OCI-LY3 (cell line): ENCODE results near the gene SPEF2.

ENCODE experiments used
- H2AFZ ChIP-seq: fragments of 200-600, 300-600 bp; shearing (Covaris generic); 2 replicates; pipeline ENCODE4 v1.6.0; 2014; ENCODE audit warnings: antibody characterized with exemption, low read depth, low read length
- H3K27ac ChIP-seq: fragments of 200-600, 300-600 bp; sonication (generic); 2 replicates; pipeline ENCODE4 v1.5.1; 2014; ENCODE audit warnings: mild to moderate bottlenecking, low read length, moderate library complexity, mixed read lengths
- H3K27me3 ChIP-seq: fragments of 200-600, 300-600 bp; sonication (generic); 2 replicates; pipeline ENCODE4 v1.6.1; 2014; ENCODE audit warnings: low read depth, low read length, mixed read lengths
- H3K36me3 ChIP-seq: fragments of 200-600, 300-600 bp; sonication (generic); replicated peaks from 2 replicates; pipeline ENCODE3; 2014; ENCODE audit warnings: low read depth, low read length, mixed read lengths
- H3K4me1 ChIP-seq: fragments of 300-600, 200-600 bp; sonication (generic); 2 replicates; pipeline ENCODE4 v1.6.1; 2014; ENCODE audit warnings: low read length, mixed read lengths
- H3K4me2 ChIP-seq: fragments of 200-600, 300-600 bp; sonication (generic); 2 replicates; pipeline ENCODE4 v1.6.1; 2014; ENCODE audit warnings: low read length, mixed read lengths
- H3K4me3 ChIP-seq: fragments of 300-600, 200-600 bp; sonication (generic); 2 replicates; pipeline ENCODE4 v1.5.1; 2014; ENCODE audit warnings: antibody characterized with exemption, mild to moderate bottlenecking, low read length, moderate library complexity
- H3K79me2 ChIP-seq: fragments of 300-600, 200-600 bp; shearing (Covaris generic); 2 replicates; pipeline ENCODE4 v1.6.1; 2014; ENCODE audit warnings: mild to moderate bottlenecking, low read length, mixed read lengths
- H3K9ac ChIP-seq: fragments of 300-600, 200-600 bp; shearing (Covaris generic); 2 replicates; pipeline ENCODE4 v1.6.0; 2014; ENCODE audit warnings: mild to moderate bottlenecking, low read length, moderate library complexity
- H3K9me3 ChIP-seq: fragments of 200-600, 300-600 bp; shearing (Covaris generic); 2 replicates; pipeline ENCODE4 v1.6.1; 2014; ENCODE audit warnings: low read length, mixed read lengths; ENCODE audit not compliant: insufficient read depth
- H4K20me1 ChIP-seq: fragments of 200-600, 300-600 bp; sonication (generic); 2 replicates; pipeline ENCODE4 v1.6.1; 2016; ENCODE audit warnings: low read length, mixed read lengths; ENCODE audit not compliant: insufficient read depth
- EZH2phosphoT487 ChIP-seq: fragments of 200-600 bp; shearing (Covaris generic); IDR thresholded peaks from 2 replicates; pipeline ENCODE4 v1.6.1; 2018; ENCODE audit warnings: antibody characterized with exemption, mixed run types, low read depth
- TF ChIP-seq, protein P1 (sequence below): fragments of 200-600, 300-600 bp; sonication (generic); IDR thresholded peaks from 2 replicates; pipeline ENCODE4 v1.5.1; 2014; ENCODE audit warnings: antibody characterized with exemption, low read length, low read depth

Gene SPEF2

GRCh38 chr5:35640623-35641022, 23.0 kb downstream of the SPEF2 start:
- H3K79me2 ChIP-seq: no peaks in the 10 kb centered on the region
- TF ChIP-seq, protein P1, sequence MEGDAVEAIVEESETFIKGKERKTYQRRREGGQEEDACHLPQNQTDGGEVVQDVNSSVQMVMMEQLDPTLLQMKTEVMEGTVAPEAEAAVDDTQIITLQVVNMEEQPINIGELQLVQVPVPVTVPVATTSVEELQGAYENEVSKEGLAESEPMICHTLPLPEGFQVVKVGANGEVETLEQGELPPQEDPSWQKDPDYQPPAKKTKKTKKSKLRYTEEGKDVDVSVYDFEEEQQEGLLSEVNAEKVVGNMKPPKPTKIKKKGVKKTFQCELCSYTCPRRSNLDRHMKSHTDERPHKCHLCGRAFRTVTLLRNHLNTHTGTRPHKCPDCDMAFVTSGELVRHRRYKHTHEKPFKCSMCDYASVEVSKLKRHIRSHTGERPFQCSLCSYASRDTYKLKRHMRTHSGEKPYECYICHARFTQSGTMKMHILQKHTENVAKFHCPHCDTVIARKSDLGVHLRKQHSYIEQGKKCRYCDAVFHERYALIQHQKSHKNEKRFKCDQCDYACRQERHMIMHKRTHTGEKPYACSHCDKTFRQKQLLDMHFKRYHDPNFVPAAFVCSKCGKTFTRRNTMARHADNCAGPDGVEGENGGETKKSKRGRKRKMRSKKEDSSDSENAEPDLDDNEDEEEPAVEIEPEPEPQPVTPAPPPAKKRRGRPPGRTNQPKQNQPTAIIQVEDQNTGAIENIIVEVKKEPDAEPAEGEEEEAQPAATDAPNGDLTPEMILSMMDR: no peak
- no peak for TF ChIP-seq EZH2phosphoT487

DNA sequence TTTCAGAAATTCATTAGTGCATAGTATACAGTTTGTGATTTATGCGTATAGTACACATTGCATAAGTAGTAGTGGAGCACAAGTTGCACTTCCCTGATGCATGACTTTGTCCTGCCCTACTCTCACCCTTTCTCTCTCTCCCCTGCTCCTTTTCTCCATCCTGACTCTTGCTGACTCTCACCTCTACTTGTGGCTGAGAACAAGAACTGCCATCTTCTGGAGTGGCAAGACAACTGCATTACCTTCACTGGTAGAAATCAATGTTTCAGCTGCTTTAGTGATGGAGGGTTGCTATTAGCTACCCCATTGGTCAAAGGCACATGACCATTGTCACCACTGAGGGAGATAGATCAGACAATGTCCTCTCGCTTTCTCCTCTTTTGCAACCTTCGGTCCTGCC, 26.9 kb downstream of the SPEF2 start:
- H3K79me2 ChIP-seq: no peaks in the 10 kb centered on the region
- no peak overlapping the region for H2AFZ ChIP-seq
- H3K9ac ChIP-seq: no peak overlapping the region
- no peak overlapping the region for H3K4me3 ChIP-seq
- H3K9me3 ChIP-seq: no peaks in the 10 kb centered on the region
- no peak overlapping the region for H3K27ac ChIP-seq
- H3K27me3 ChIP-seq: no peaks in the 10 kb centered on the region
- no peaks in the 10 kb centered on the region for H3K36me3 ChIP-seq
- no peak overlapping the region for H3K4me2 ChIP-seq
- no peaks in the 10 kb centered on the region for H4K20me1 ChIP-seq
- TF ChIP-seq, protein P1: no peak
- no peak for TF ChIP-seq EZH2phosphoT487
- no peaks in the 10 kb centered on the region for H3K4me1 ChIP-seq

More at GRCh38 chr5:35640623-35641022, 23.0 kb downstream of the SPEF2 start:
- Histone ChIP-seq H3K36me3 (no peaks in the 10 kb centered on the region), H3K9ac (no peak overlapping the region), H3K27ac (no peak overlapping the region), H3K9me3 (no peaks in the 10 kb centered on the region), H4K20me1 (no peaks in the 10 kb centered on the region), H3K27me3 (no peaks in the 10 kb centered on the region), H3K4me1 (no peaks in the 10 kb centered on the region), H3K4me3 (no peak overlapping the region), H2AFZ (no peak overlapping the region), H3K4me2 (no peak overlapping the region)

GRCh38 chr5:35647128-35647527, 29.5 kb downstream of the SPEF2 start:
- TF ChIP-seq, protein P1: no peak
- TF ChIP-seq EZH2phosphoT487: no peak
- H3K4me3 ChIP-seq: no peak overlapping the region

DNA sequence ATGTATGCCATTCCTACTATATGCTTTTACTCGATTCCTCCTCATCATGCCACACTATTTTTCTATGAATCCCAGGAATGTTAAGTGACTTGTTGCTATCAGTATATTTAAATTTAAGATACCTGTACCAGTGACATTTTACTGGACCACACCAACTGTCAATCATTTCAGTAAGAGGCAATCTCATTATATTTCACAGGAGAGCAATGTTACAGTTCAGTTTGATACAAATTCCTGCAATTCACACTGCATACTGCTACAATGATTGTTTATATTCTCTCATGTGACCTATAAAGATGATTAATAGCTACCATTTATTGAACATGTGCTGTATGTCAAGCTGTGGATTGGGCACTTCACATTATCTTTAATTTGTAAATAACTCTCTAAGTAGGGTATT, 30.0 kb downstream of the SPEF2 start:
- Histone ChIP-seq H2AFZ (no peak overlapping the region), H3K4me2 (no peak overlapping the region), H3K27me3 (no peaks in the 10 kb centered on the region), H3K4me3 (no peak overlapping the region), H3K27ac (no peak overlapping the region), H3K9ac (no peak overlapping the region), H3K36me3 (no peaks in the 10 kb centered on the region), H3K9me3 (no peaks in the 10 kb centered on the region), H4K20me1 (no peaks in the 10 kb centered on the region), H3K79me2 (no peaks in the 10 kb centered on the region), H3K4me1 (no peaks in the 10 kb centered on the region)
- TF ChIP-seq EZH2phosphoT487: no peak
- TF ChIP-seq, protein P1: no peak

More at GRCh38 chr5:35647128-35647527, 29.5 kb downstream of the SPEF2 start:
- no peaks in the 10 kb centered on the region for H3K79me2 ChIP-seq
- H2AFZ ChIP-seq: no peak overlapping the region
- no peaks in the 10 kb centered on the region for H3K36me3 ChIP-seq
- H3K9me3 ChIP-seq: no peaks in the 10 kb centered on the region
- no peak overlapping the region for H3K4me2 ChIP-seq
- H3K4me1 ChIP-seq: no peaks in the 10 kb centered on the region
- H4K20me1 ChIP-seq: no peaks in the 10 kb centered on the region
- H3K27me3 ChIP-seq: no peaks in the 10 kb centered on the region
- H3K9ac ChIP-seq: no peak overlapping the region
- H3K27ac ChIP-seq: no peak overlapping the region
